Skeletal muscle tissue (tissue), 4 donors: Measurements from ENCODE around the gene CPNE5. TPM values are rescaled to one million over a fixed set of nuclear protein-coding genes. Genes with fewer than 3 reads are reported as not detected.

Experiments
- H3K27ac ChIP-seq: one replicate; pipeline ENCODE4 v1.7.0; 2013; ENCODE audit warnings: mild to moderate bottlenecking, low read depth, low read length, inconsistent platforms
- H3K27me3 ChIP-seq, 3 donors: one replicate each; pipeline ENCODE4 v1.7.0; 2013; ENCODE audit warnings: low read length in 3 of 3; ENCODE audit not compliant: control insufficient read depth in 3 of 3, insufficient read depth in 3 of 3
- H3K36me3 ChIP-seq, 3 donors: one replicate each; pipeline ENCODE4 v1.7.0; 2013; ENCODE audit warnings: low read length in 3 of 3; ENCODE audit not compliant: control insufficient read depth in 3 of 3, insufficient read depth in 3 of 3
- H3K4me1 ChIP-seq, 3 donors: one replicate each; pipeline ENCODE4 v1.7.0; 2013; ENCODE audit warnings: low read length in 3 of 3, mild to moderate bottlenecking in 3 of 3; ENCODE audit not compliant: control insufficient read depth in 3 of 3, insufficient read depth in 3 of 3
- H3K4me3 ChIP-seq, 3 donors: one replicate each; pipeline ENCODE4 v1.7.0; 2013; ENCODE audit warnings: low read length in 3 of 3
- H3K9ac ChIP-seq, 3 donors: one replicate each; pipeline ENCODE4 v1.7.0; 2013; ENCODE audit warnings: low read length in 3 of 3, mild to moderate bottlenecking in 3 of 3, moderate library complexity in 2 of 3, low read depth in 1 of 3
- H3K9me3 ChIP-seq, 3 donors: one replicate each; pipeline ENCODE4 v1.7.0; 2013; ENCODE audit warnings: low read length in 3 of 3; ENCODE audit not compliant: control insufficient read depth in 3 of 3
- total RNA-seq: library from RNA; depleted of rRNA; stranded (reverse); fragments of >200 nt; gene quantifications from one replicate; pipeline ENCODE4 v1.2.3, GENCODE V29; 2014
- donor health status: Osteomylitis.

Gene CPNE5
- total RNA-seq, 1 donor from 2014 or later: 6.3 TPM

GRCh38 chr6:36836111-36837021 lies 2.9 kb downstream of the CPNE5 start:
- Histone ChIP-seq H3K9me3 (no peaks in the 10 kb centered on the region), H3K4me1 (peaks cover 16 to 18% (median 17%) of the 10 kb centered on the region in 3 donors), H3K9ac (no peak overlapping the region), H3K27me3 (peaks cover 0 to 7% (median 0%) of the 10 kb centered on the region in 3 donors), H3K36me3 (no peaks in the 10 kb centered on the region), H3K4me3 (no peak overlapping the region), H3K27ac (no peak overlapping the region)

- H3K27me3 ChIP-seq: peaks cover 0 to 7% (median 0%) of the 10 kb centered on the region in 3 donors
- no peaks in the 10 kb centered on the region for H3K36me3 ChIP-seq
- no peak overlapping the region for H3K9ac ChIP-seq
- peaks cover 13 to 14% (median 13%) of the 10 kb centered on the region in 3 donors for H3K4me1 ChIP-seq
- H3K27ac ChIP-seq: no peak overlapping the region
- no peaks in the 10 kb centered on the region for H3K9me3 ChIP-seq
- H3K4me3 ChIP-seq: no peak overlapping the region
Measured at GRCh38 chr6:36834576-36835341, 4.5 kb downstream of the CPNE5 start.

DNA sequence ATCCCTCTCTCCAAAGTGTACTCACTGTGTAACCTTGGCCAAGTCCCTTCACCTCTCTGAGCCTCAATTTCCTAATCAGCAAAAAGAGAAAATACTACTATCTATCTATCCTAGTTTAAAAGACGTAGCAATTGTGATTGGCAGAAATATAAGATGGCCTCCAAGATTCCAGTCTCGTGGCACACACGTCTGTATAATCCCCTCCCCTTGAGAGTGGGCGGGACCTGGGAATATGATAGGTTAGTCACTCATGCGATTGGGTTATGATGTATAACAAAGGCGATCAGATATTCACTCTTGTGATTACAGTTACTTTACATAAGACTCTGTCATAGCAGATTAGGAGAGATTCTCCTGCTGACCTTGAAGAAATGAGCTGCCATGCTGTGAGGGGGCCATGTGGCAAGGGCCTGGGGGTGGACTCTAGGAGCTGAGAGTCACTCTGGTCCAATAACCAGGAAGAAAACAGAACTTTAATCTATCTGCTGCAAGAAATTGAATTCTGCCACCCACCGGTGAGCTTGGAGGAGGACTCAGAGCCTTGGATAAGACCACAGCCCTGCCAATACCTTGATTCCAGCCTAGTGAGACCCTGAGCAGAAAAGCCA lies 6.0 kb downstream of the CPNE5 start:
- no peak overlapping the region for H3K4me3 ChIP-seq
- no peak overlapping the region for H3K27ac ChIP-seq
- no peaks in the 10 kb centered on the region for H3K9me3 ChIP-seq
- H3K36me3 ChIP-seq: no peaks in the 10 kb centered on the region
- H3K27me3 ChIP-seq: no peaks in the 10 kb centered on the region
- H3K4me1 ChIP-seq: peaks cover 12 to 14% (median 14%) of the 10 kb centered on the region in 3 donors
- H3K9ac ChIP-seq: no peak overlapping the region

DNA sequence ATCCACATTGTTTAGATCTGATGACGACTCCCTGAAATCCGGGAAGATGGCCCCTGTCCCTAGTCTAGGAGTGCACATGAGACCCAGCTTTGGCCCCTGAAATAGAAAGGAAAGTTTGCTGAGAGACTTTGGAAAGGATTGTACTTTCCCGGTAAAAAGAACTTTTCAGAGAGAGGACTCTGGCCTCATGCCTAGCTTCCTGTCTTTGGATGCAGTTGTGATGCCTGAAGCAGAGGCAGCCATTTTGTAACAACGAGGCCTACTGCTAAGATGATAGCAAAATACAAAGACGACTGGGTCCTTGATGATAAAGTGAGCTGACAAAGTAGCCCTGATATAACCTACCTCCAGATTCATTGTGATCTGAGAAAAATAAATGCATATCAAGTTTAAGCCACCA lies 6.9 kb downstream of the CPNE5 start:
- no peaks in the 10 kb centered on the region for H3K27me3 ChIP-seq
- no peaks in the 10 kb centered on the region for H3K9me3 ChIP-seq
- no peak overlapping the region for H3K4me3 ChIP-seq
- no peaks in the 10 kb centered on the region for H3K36me3 ChIP-seq
- peaks cover 15 to 24% (median 23%) of the 10 kb centered on the region in 3 donors for H3K4me1 ChIP-seq
- no peak overlapping the region for H3K9ac ChIP-seq
- H3K27ac ChIP-seq: no peak overlapping the region

DNA sequence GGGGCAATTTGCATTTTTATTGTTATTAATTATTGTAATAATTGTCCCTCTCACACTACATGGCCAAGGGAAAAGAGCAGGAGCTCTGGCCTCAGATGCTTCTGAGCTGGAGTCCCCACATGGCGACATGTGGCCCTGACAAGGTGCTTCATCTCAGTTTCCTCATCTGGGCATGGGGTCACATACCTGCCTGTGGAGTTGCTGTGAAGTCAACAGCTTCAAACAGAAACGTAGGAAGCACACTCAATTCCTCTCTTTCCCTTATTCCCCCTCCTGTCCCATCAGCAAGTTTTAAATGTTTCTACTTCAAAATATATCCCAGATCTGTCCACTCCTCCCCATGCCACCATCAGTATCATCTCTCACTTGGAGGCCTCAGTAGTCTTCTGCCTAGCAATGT lies 8.7 kb downstream of the CPNE5 start:
- no peaks in the 10 kb centered on the region for H3K27me3 ChIP-seq
- no peaks in the 10 kb centered on the region for H3K36me3 ChIP-seq
- H3K4me3 ChIP-seq: no peak overlapping the region
- peak overlapping the region in 2 of 3 donors; percentile 46 to 61 for H3K9ac ChIP-seq
- peaks cover 24 to 39% (median 35%) of the 10 kb centered on the region in 3 donors for H3K4me1 ChIP-seq
- H3K27ac ChIP-seq: no peak overlapping the region
- no peaks in the 10 kb centered on the region for H3K9me3 ChIP-seq

- Histone ChIP-seq H3K36me3 (no peaks in the 10 kb centered on the region), H3K27me3 (no peaks in the 10 kb centered on the region), H3K4me3 (peak overlapping the region; percentile 18 to 49 (median 35)), H3K4me1 (peaks cover 27 to 44% (median 35%) of the 10 kb centered on the region in 3 donors), H3K27ac (no peak overlapping the region), H3K9me3 (no peaks in the 10 kb centered on the region), H3K9ac (peak overlapping the region; percentile 46 to 61 (median 47))
Measured at GRCh38 chr6:36829919-36830544, 9.2 kb downstream of the CPNE5 start.

DNA sequence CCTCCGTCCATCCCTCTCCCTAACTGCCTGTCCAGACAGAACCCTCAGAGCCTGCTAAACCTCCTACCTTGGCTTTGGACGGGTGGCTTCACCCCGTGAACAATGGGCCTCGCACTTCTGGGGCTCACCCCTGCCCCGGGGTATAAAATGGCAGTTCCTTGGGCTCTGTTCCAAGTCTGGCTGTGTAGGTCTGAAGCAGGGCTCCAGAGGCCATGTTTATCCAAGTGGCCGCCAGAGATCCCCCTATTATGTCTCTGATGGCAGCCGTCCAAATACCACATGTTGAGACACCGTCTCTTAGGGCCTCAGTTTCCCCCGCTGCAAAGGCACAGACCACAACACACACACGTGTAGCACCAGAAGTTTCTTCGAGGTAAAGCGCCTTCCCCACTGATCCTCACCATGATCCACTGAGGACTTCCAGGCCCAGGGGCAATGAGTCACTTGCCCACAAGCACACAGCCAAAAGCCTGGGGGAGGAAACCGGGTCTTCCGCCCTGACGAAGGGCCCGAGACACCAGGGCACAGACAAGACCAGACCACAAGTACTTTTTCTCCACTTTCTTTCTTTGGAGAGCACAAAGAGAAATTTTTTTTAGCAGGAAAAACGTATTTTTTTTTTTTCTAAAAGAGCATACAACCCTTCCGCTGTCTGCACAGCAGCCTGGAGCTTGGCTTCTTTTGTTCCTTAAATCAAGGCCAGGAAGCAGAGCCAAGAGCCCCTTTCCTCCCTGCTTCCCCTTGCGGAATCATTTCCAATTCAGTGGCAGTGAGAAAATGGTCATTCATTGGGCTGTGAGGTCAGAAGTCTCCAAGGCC lies 11.8 kb downstream of the CPNE5 start:
- Histone ChIP-seq H3K9me3 (no peaks in the 10 kb centered on the region), H3K36me3 (no peaks in the 10 kb centered on the region), H3K4me1 (peaks cover 35 to 58% (median 48%) of the 10 kb centered on the region in 3 donors), H3K27ac (peak overlapping the region; percentile 40), H3K27me3 (no peaks in the 10 kb centered on the region), H3K9ac (no peak overlapping the region), H3K4me3 (no peak overlapping the region)

DNA sequence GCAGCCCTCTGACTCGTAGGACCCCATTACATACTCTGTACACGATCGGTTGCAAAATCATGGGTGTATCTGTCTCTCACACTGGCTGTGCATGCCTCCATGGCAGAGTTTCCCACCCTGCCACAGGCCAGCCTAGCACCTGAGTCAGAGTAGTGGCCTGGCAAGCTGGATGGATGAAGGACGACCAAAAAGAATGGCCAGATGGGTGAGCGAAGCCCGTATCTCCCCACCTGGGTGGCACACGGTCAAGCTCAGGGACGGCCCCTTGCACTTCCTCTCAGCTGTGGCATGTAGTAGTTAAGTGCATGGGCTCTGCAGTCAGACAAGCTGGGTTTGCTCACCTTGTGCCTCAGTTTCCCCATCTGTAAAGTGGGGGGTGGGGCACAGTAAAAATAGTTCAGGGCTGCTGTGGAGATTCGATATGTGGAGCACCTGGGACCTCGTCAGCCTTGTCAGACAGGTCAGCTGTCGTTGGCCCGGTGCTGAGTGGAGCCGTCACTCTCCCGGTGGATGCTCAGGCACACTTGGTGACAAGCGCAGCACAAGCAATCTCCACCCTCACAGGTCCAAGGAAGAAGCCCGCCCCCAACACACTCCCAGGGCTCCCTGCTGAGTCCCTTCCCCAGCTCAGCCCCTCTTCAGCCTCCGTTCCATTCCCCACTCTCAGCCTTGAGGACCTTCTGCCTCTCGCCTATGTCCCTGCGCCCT lies 12.6 kb downstream of the CPNE5 start:
- Histone ChIP-seq H3K27ac (peak overlapping the region; percentile 40), H3K9me3 (no peaks in the 10 kb centered on the region), H3K4me1 (peaks cover 35 to 66% (median 54%) of the 10 kb centered on the region in 3 donors), H3K9ac (no peak overlapping the region), H3K36me3 (no peaks in the 10 kb centered on the region), H3K4me3 (no peak overlapping the region), H3K27me3 (no peaks in the 10 kb centered on the region)
